Erythroblast (primary cell): ENCODE measurements around the gene HNRNPA0.

Experiments
- GATA1 ChIP-seq: IDR thresholded peaks from 2 replicates; pipeline ENCODE4 v1.6.1; 2011; ENCODE audit warnings: low read depth, mild to moderate bottlenecking, control low read depth, low read length, moderate library complexity
- POLR2A ChIP-seq: IDR thresholded peaks from 2 replicates; pipeline ENCODE4 v1.6.1; 2011; ENCODE audit warnings: mild to moderate bottlenecking, low read length

GRCh38 chr5:137700282-137700680 is 53.9 kb downstream of the HNRNPA0 start:
- no peak for TF ChIP-seq POLR2A
- TF ChIP-seq GATA1, result no peak
